Measurements from ENCODE around the gene P2RX6. TPM values are rescaled to one million over a fixed set of nuclear protein-coding genes. Genes with fewer than 3 reads are reported as not detected.

The P2RX6 gene
- total and polyA plus RNA-seq, 2 experiments from 2014 or later: not detected

GRCh38 chr22:21031545-21032036 lies 16.6 kb downstream of the P2RX6 start (continued):
- TF ChIP-seq CTCF (conservative IDR thresholded peaks at IDR 0.05; ENCODE audit: low read depth in 2 of 2): no peak
- TF ChIP-seq ZNF331 (CRISPR knock-in tag; IDR thresholded peaks at IDR 0.05; ENCODE audit: low read depth): no peak

GRCh38 chr22:21032037-21032867 lies 17.3 kb downstream of the P2RX6 start, which contains the start of gene SLC7A4:
Gene SLC7A4 (minus strand): TSS chr22:21032561. CDS start chr22:21031812, 749 bp downstream.
- TF ChIP-seq CTCF (conservative IDR thresholded peaks at IDR 0.05; ENCODE audit: low read depth in 2 of 2) (no peak), EZH2phosphoT487 (IDR thresholded peaks at IDR 0.05; ENCODE audit: unreplicated experiment) (no peak), EZH2 (IDR thresholded peaks at IDR 0.05; ENCODE audit: low read depth, unreplicated experiment) (peak; percentile 22)
- H3K36me3 Mint-ChIP-seq (ENCODE audit: low read depth): no peaks in the 10 kb centered on the region
- H3K9me2 ChIP-seq (ENCODE audit: insufficient read depth): no peaks in the 10 kb centered on the region
- peak within 1 kb of the TSS; percentile 100 for H2AFZ ChIP-seq
- H3K27me3 ChIP-seq (ENCODE audit: insufficient read depth): peaks cover 26% of the 10 kb centered on the region
- no peak within 1 kb of the TSS for H3K27ac Mint-ChIP-seq
- H3K4me2 ChIP-seq: peak within 1 kb of the TSS; percentile 90
- peaks cover 8% of the 10 kb centered on the region for H3K4me1 Mint-ChIP-seq
- H3K4me3 Mint-ChIP-seq: peak within 1 kb of the TSS; percentile 77
- peak; percentile 82 for ATAC-seq
- H3K4me3 ChIP-seq: peak within 1 kb of the TSS; percentile 76
- H3K27me3 Mint-ChIP-seq (ENCODE audit: insufficient read depth, low read depth, poor library complexity): peaks cover 34% of the 10 kb centered on the region
- H4K20me1 ChIP-seq (replicated peaks; ENCODE audit: insufficient read depth): no peaks in the 10 kb centered on the region
- H3K79me2 ChIP-seq (replicated peaks; ENCODE audit: insufficient read depth): no peaks in the 10 kb centered on the region
- H3K27ac ChIP-seq (ENCODE audit: low read depth): no peak within 1 kb of the TSS
- no peaks in the 10 kb centered on the region for H3K36me3 ChIP-seq (ENCODE audit: insufficient read depth)
- H3K9me3 Mint-ChIP-seq: no peaks in the 10 kb centered on the region; the same call in 2 of the 3 replicates
- H3F3A ChIP-seq (replicated peaks; ENCODE audit: low read depth): no peaks in the 10 kb centered on the region
- H3K4me1 ChIP-seq (ENCODE audit: insufficient read depth): peaks cover 3% of the 10 kb centered on the region; the same call in 1 of the 2 replicates
- DNase-seq (ENCODE audit: low spot score): peak; percentile 51

DNA sequence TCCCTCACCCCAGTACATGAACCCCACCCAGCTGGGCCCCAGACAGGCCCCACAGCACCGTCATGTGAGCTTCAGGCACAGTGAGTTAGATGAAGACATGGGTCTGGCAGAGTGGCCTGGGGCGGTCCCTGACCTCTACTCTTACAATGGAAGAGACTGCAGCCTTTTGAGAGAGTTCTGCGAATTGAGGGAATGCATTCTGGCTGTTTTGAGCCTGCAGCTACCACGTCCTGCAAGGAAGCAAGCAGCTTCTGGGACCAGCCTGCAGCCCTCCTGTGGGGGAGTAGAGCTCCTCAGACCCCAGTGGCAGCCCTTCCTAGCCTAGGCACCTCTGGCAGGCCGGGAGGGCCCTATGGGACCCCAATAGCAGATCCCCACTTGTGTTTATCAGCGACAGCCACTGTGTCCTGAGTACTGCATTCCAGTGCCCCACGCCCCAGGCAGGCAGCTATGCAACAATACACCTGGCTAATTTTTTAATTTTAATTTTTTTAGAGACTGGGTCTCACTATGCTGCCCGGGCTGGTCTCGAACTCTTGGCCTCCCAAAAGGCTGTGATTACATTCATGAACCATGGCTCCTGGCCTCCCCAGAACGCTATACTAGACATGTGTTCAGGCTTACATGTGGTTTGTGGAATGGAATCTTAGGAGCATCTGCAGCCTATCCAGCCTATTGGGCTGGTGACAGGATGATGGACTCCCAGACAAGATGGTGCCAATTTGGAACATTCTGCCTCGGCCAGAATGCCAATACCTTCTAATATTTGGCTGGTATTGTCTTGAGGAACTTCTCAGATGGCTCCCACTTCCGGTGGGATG lies 18.1 kb downstream of the P2RX6 start:
- H3K4me1 Mint-ChIP-seq: peaks cover 8% of the 10 kb centered on the region
- peaks cover 34% of the 10 kb centered on the region for H3K27me3 Mint-ChIP-seq (ENCODE audit: insufficient read depth, low read depth, poor library complexity)
- no peaks in the 10 kb centered on the region for H3K36me3 Mint-ChIP-seq (ENCODE audit: low read depth)
- Histone ChIP-seq H3K9me2 (ENCODE audit: insufficient read depth) (no peaks in the 10 kb centered on the region), H2AFZ (peak overlapping the region; percentile 100), H3K27me3 (ENCODE audit: insufficient read depth) (peaks cover 26% of the 10 kb centered on the region), H3K4me2 (peak overlapping the region; percentile 90), H3F3A (replicated peaks; ENCODE audit: low read depth) (no peaks in the 10 kb centered on the region), H3K79me2 (replicated peaks; ENCODE audit: insufficient read depth) (no peaks in the 10 kb centered on the region), H3K4me3 (peak overlapping the region; percentile 76), H3K27ac (ENCODE audit: low read depth) (no peak overlapping the region), H4K20me1 (replicated peaks; ENCODE audit: insufficient read depth) (no peaks in the 10 kb centered on the region), H3K4me1 (ENCODE audit: insufficient read depth) (peaks cover 3% of the 10 kb centered on the region; the same call in 1 of the 2 replicates), H3K36me3 (ENCODE audit: insufficient read depth) (no peaks in the 10 kb centered on the region)
- H3K4me3 Mint-ChIP-seq: peak overlapping the region; percentile 77
- no peak for DNase-seq (ENCODE audit: low spot score)
- no peaks in the 10 kb centered on the region; the same call in 2 of the 3 replicates for H3K9me3 Mint-ChIP-seq
- ATAC-seq: peak; percentile 27
- H3K27ac Mint-ChIP-seq: no peak overlapping the region
- TF ChIP-seq, protein P1, sequence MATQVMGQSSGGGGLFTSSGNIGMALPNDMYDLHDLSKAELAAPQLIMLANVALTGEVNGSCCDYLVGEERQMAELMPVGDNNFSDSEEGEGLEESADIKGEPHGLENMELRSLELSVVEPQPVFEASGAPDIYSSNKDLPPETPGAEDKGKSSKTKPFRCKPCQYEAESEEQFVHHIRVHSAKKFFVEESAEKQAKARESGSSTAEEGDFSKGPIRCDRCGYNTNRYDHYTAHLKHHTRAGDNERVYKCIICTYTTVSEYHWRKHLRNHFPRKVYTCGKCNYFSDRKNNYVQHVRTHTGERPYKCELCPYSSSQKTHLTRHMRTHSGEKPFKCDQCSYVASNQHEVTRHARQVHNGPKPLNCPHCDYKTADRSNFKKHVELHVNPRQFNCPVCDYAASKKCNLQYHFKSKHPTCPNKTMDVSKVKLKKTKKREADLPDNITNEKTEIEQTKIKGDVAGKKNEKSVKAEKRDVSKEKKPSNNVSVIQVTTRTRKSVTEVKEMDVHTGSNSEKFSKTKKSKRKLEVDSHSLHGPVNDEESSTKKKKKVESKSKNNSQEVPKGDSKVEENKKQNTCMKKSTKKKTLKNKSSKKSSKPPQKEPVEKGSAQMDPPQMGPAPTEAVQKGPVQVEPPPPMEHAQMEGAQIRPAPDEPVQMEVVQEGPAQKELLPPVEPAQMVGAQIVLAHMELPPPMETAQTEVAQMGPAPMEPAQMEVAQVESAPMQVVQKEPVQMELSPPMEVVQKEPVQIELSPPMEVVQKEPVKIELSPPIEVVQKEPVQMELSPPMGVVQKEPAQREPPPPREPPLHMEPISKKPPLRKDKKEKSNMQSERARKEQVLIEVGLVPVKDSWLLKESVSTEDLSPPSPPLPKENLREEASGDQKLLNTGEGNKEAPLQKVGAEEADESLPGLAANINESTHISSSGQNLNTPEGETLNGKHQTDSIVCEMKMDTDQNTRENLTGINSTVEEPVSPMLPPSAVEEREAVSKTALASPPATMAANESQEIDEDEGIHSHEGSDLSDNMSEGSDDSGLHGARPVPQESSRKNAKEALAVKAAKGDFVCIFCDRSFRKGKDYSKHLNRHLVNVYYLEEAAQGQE (IDR thresholded peaks at IDR 0.05; ENCODE audit: unreplicated experiment): no peak
- TF ChIP-seq STAT1 (IDR thresholded peaks at IDR 0.05; ENCODE audit: unreplicated experiment): no peak
- TF ChIP-seq ZNF331 (CRISPR knock-in tag; IDR thresholded peaks at IDR 0.05; ENCODE audit: low read depth): no peak
- TF ChIP-seq EZH2 (IDR thresholded peaks at IDR 0.05; ENCODE audit: low read depth, unreplicated experiment): no peak
- no peak for TF ChIP-seq ZNF114 (CRISPR knock-in tag; IDR thresholded peaks at IDR 0.05)
- no peak for TF ChIP-seq POLR2AphosphoS5 (IDR thresholded peaks at IDR 0.05; ENCODE audit: low read depth)
- no peak for TF ChIP-seq CTCF (conservative IDR thresholded peaks at IDR 0.05; ENCODE audit: low read depth in 2 of 2)
